H9 (cell line): ENCODE measurements around the gene IPO13. TPM values are rescaled to one million over a fixed set of nuclear protein-coding genes. Genes with fewer than 3 reads are reported as not detected.

Experiments
- DNase-seq: peaks from one replicate; pipeline ENCODE4 v3.0.0-alpha.2; 2017
- H2AFZ ChIP-seq: one replicate; pipeline ENCODE4 v1.6.1; 2013; ENCODE audit warnings: mild to moderate bottlenecking, low read length, control low read depth, moderate library complexity
- H2AK5ac ChIP-seq: 2 replicates; pipeline ENCODE4 v1.6.1; 2013; ENCODE audit warnings: low read length, control low read depth, mixed read lengths; ENCODE audit not compliant: insufficient read length
- H2BK120ac ChIP-seq: one replicate; pipeline ENCODE4 v1.6.1; 2013; ENCODE audit warnings: low read depth, mild to moderate bottlenecking, low read length, control low read depth, inconsistent platforms; ENCODE audit not compliant: poor library complexity, severe bottlenecking
- H2BK12ac ChIP-seq: 2 replicates; pipeline ENCODE4 v1.6.1; 2013; ENCODE audit warnings: low read length, control low read depth, mixed read lengths, low read depth; ENCODE audit not compliant: insufficient read length
- H2BK15ac ChIP-seq: 2 replicates; pipeline ENCODE4 v1.6.1; 2013; ENCODE audit warnings: low read depth, low read length, control low read depth
- H2BK20ac ChIP-seq: one replicate; pipeline ENCODE4 v1.6.1; 2013; ENCODE audit warnings: low read depth, mild to moderate bottlenecking, low read length, control low read depth, inconsistent platforms; ENCODE audit not compliant: poor library complexity, severe bottlenecking
- H2BK5ac ChIP-seq: 2 replicates; pipeline ENCODE4 v1.6.1; 2013; ENCODE audit warnings: low read length, control low read depth, mixed read lengths; ENCODE audit not compliant: insufficient read length
- H3K14ac ChIP-seq: 2 replicates; pipeline ENCODE4 v1.6.1; 2013; ENCODE audit warnings: low read length, control low read depth; ENCODE audit not compliant: insufficient read depth
- H3K18ac ChIP-seq: 2 replicates; pipeline ENCODE4 v1.6.1; 2013; ENCODE audit warnings: low read depth, mild to moderate bottlenecking, mixed read lengths, low read length, control low read depth; ENCODE audit not compliant: insufficient read length
- H3K23ac ChIP-seq: 2 replicates; pipeline ENCODE4 v1.6.1; 2013; ENCODE audit warnings: low read length, control low read depth, mixed read lengths, low read depth; ENCODE audit not compliant: insufficient read length
- H3K23me2 ChIP-seq: 2 replicates; pipeline ENCODE4 v1.6.1; 2013; ENCODE audit warnings: low read depth, mild to moderate bottlenecking, mixed read lengths, low read length, control low read depth; ENCODE audit not compliant: insufficient read length, poor library complexity, severe bottlenecking
- H3K27ac ChIP-seq: 2 replicates; pipeline ENCODE4 v1.5.1; 2013; ENCODE audit warnings: low read length, control low read depth, mixed read lengths, low read depth; ENCODE audit not compliant: insufficient read length
- H3K27me3 ChIP-seq: 2 replicates; pipeline ENCODE4 v1.6.1; 2013; ENCODE audit warnings: low read length, control low read depth, inconsistent platforms; ENCODE audit not compliant: insufficient read depth
- H3K4ac ChIP-seq: 2 replicates; pipeline ENCODE4 v1.6.1; 2013; ENCODE audit warnings: low read depth, mild to moderate bottlenecking, control low read depth, inconsistent platforms, low read length, moderate library complexity
- H3K4me1 ChIP-seq: 2 replicates; pipeline ENCODE4 v1.6.1; 2013; ENCODE audit warnings: low read length, control low read depth, inconsistent platforms; ENCODE audit not compliant: insufficient read depth
- H3K4me2 ChIP-seq: 2 replicates; pipeline ENCODE4 v1.6.1; 2013; ENCODE audit warnings: low read length, control low read depth, mixed read lengths; ENCODE audit not compliant: insufficient read length, insufficient read depth
- H3K56ac ChIP-seq: 2 replicates; pipeline ENCODE4 v1.6.1; 2013; ENCODE audit warnings: low read depth, mild to moderate bottlenecking, mixed read lengths, low read length, control low read depth; ENCODE audit not compliant: insufficient read length
- H3K79me1 ChIP-seq: 2 replicates; pipeline ENCODE4 v1.6.1; 2013; ENCODE audit warnings: low read depth, mild to moderate bottlenecking, moderate library complexity, low read length, control low read depth, inconsistent platforms; ENCODE audit not compliant: insufficient read depth, poor library complexity, severe bottlenecking
- H3K79me2 ChIP-seq: 2 replicates; pipeline ENCODE4 v1.6.1; 2013; ENCODE audit warnings: low read length, control low read depth, inconsistent platforms; ENCODE audit not compliant: insufficient read depth
- H3K9ac ChIP-seq: 2 replicates; pipeline ENCODE4 v1.6.1; 2013; ENCODE audit warnings: low read length, control low read depth, mixed read lengths; ENCODE audit not compliant: insufficient read length; ENCODE audit errors: extremely low read depth
- H3K9me3 ChIP-seq: one replicate; pipeline ENCODE4 v1.6.1; 2013; ENCODE audit warnings: low read depth, low read length, inconsistent platforms; ENCODE audit not compliant: control insufficient read depth
- H3T11ph ChIP-seq: one replicate; pipeline ENCODE4 v1.6.1; 2013; ENCODE audit warnings: mild to moderate bottlenecking, low read length, control low read depth, inconsistent platforms
- H4K20me1 ChIP-seq: one replicate; pipeline ENCODE4 v1.6.1; 2013; ENCODE audit not compliant: control insufficient read depth, insufficient read length, insufficient read depth
- H4K5ac ChIP-seq: 2 replicates; pipeline ENCODE4 v1.6.1; 2013; ENCODE audit warnings: low read depth, mild to moderate bottlenecking, mixed read lengths, low read length, control low read depth; ENCODE audit not compliant: insufficient read length
- H4K8ac ChIP-seq: replicated peaks from 2 replicates; pipeline ENCODE4 v1.6.1; 2013; ENCODE audit warnings: low read length, control low read depth, mixed read lengths, low read depth; ENCODE audit not compliant: insufficient read length
- H4K91ac ChIP-seq: 2 replicates; pipeline ENCODE4 v1.6.1; 2013; ENCODE audit warnings: low read depth, mild to moderate bottlenecking, moderate library complexity, mixed read lengths, low read length, control low read depth; ENCODE audit not compliant: insufficient read length
- H3K27ac Mint-ChIP-seq, 3 experiments: 2 replicates in 2 of 3; 3 replicates in 1 of 3; pipeline ENCODE4 v1.8.0; 2020 to 2021; ENCODE audit warnings: mixed read lengths in 3 of 3, mild to moderate bottlenecking in 1 of 3, moderate library complexity in 1 of 3
- H3K27me3 Mint-ChIP-seq: 2 replicates; pipeline ENCODE4 v1.8.0; 2021; ENCODE audit warnings: low read depth, mild to moderate bottlenecking, moderate library complexity, mixed read lengths
- H3K36me3 Mint-ChIP-seq, 3 experiments: 2 replicates in 2 of 3; 3 replicates in 1 of 3; pipeline ENCODE4 v1.8.0; 2020 to 2021; ENCODE audit warnings: low read depth in 3 of 3, mixed read lengths in 3 of 3; ENCODE audit not compliant: insufficient read depth in 1 of 3
- H3K4me1 Mint-ChIP-seq, 2 experiments: 2 replicates each; pipeline ENCODE4 v1.8.0; 2020; ENCODE audit warnings: mixed read lengths in 2 of 2
- H3K4me3 Mint-ChIP-seq, 2 experiments: 2 replicates in 1 of 2; 3 replicates in 1 of 2; pipeline ENCODE4 v1.8.0; 2020 to 2021; ENCODE audit warnings: mild to moderate bottlenecking in 2 of 2, mixed read lengths in 2 of 2, moderate library complexity in 1 of 2
- H3K9me3 Mint-ChIP-seq, 2 experiments: 2 replicates in 1 of 2; 3 replicates in 1 of 2; pipeline ENCODE4 v1.8.0; 2020; ENCODE audit warnings: mild to moderate bottlenecking in 2 of 2, mixed read lengths in 2 of 2, moderate library complexity in 1 of 2
- WGBS: extraction: QIAGEN DNeasy Blood & Tissue Kit; methylation state at CpG from one replicate; pipeline ENCODE4 v1.1.7; 2013; ENCODE audit warnings: missing lambda C conversion rate, low lambda C conversion rate, mixed read lengths; ENCODE audit not compliant: insufficient read length; ENCODE audit errors: extremely low coverage; 5-methylcytosine and 5-hydroxymethylcytosine counted together
- total RNA-seq: library from RNA; stranded (reverse); gene quantifications from 2 replicates; pipeline ENCODE4 v1.2.1, GENCODE V29; 2021
- TF ChIP-seq, protein P1 (sequence below): fragments of 200-600 bp; sonication (generic); conservative IDR thresholded peaks from 3 replicates; pipeline ENCODE4 v1.8.0; 2021; ENCODE audit warnings: antibody characterized with exemption, mild to moderate bottlenecking

The IPO13 gene
- total RNA-seq, 1 experiment from 2014 or later, result 24.5 TPM

DNA sequence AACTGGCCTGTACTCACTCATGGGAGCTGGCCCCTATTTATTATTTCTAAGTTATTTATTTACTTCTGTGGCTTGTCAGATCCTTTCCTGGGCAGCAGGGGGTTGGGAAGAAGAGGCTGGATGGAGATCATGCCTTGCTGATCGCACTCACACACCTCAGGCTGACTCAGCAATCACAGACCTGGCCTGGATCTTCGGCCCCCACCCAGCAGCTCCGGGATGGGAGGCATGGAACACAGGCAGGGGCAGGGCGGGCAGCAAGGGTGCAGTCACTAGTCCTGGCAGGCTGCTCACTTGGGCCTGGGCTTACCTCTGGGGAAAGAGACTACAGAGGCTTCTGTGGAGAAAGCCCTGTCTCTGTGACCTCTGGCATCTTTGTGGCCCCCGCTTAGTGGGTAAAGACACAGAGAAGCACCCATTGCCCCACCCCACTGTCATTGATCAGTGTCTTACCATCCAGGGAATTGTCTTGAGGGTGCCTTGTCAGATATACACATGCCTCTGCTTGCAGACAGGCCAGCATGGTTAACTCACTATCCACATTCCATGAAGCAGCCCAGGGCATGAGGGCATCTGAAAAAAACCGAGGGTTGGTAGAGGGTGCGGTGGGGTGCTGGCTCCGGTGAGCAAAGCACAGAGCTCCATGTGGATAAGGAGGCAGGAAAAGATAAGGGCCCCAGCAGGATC is 9.4 kb upstream of the IPO13 start:
- Histone ChIP-seq H2AK5ac (no peak overlapping the region), H3K79me1 (no peaks in the 10 kb centered on the region), H3T11ph (no peak overlapping the region), H3K9me3 (no peaks in the 10 kb centered on the region), H3K27me3 (no peaks in the 10 kb centered on the region), H2BK120ac (no peak overlapping the region), H3K23me2 (peaks cover 21% of the 10 kb centered on the region), H3K56ac (no peak overlapping the region), H3K27ac (no peak overlapping the region), H3K4ac (no peak overlapping the region), H3K18ac (no peak overlapping the region), H3K79me2 (no peaks in the 10 kb centered on the region), H2BK12ac (no peak overlapping the region), H2BK20ac (no peak overlapping the region), H4K91ac (no peak overlapping the region), H3K9ac (no peak overlapping the region), H3K4me2 (peak overlapping the region; percentile 51), H4K5ac (no peak overlapping the region), H4K8ac (no peak overlapping the region), H3K4me1 (peaks cover 8% of the 10 kb centered on the region; the same call in 1 of the 2 replicates), H2BK5ac (no peak overlapping the region), H2AFZ (no peak overlapping the region), H3K23ac (no peak overlapping the region), H3K14ac (no peak overlapping the region), H4K20me1 (no peaks in the 10 kb centered on the region), H2BK15ac (no peak overlapping the region)
- peak overlapping the region in 1 of 2 experiments; percentile 79; a peak in 2 of 5 replicates for H3K4me3 Mint-ChIP-seq
- WGBS, result no CpG with 5 or more reads among the region's 8 CpGs
- peaks cover 46 to 48% of the 10 kb centered on the region in 2 experiments for H3K4me1 Mint-ChIP-seq
- H3K27ac Mint-ChIP-seq, result no peak overlapping the region
- H3K36me3 Mint-ChIP-seq, result peaks cover 0 to 6% (median 0%) of the 10 kb centered on the region in 3 experiments; a peak in 2 of 7 replicates
- peaks cover 9% of the 10 kb centered on the region for H3K27me3 Mint-ChIP-seq
- no peaks in the 10 kb centered on the region for H3K9me3 Mint-ChIP-seq
- no peak for DNase-seq
- TF ChIP-seq, protein P1, sequence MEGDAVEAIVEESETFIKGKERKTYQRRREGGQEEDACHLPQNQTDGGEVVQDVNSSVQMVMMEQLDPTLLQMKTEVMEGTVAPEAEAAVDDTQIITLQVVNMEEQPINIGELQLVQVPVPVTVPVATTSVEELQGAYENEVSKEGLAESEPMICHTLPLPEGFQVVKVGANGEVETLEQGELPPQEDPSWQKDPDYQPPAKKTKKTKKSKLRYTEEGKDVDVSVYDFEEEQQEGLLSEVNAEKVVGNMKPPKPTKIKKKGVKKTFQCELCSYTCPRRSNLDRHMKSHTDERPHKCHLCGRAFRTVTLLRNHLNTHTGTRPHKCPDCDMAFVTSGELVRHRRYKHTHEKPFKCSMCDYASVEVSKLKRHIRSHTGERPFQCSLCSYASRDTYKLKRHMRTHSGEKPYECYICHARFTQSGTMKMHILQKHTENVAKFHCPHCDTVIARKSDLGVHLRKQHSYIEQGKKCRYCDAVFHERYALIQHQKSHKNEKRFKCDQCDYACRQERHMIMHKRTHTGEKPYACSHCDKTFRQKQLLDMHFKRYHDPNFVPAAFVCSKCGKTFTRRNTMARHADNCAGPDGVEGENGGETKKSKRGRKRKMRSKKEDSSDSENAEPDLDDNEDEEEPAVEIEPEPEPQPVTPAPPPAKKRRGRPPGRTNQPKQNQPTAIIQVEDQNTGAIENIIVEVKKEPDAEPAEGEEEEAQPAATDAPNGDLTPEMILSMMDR, result no peak
